ENCODE data around the gene PPFIA1. TPM values are rescaled to one million over a fixed set of nuclear protein-coding genes. Genes with fewer than 3 reads are reported as not detected.
A peak's percentile ranks its signal among the peaks of the same experiment; 100 is the strongest.

Gene PPFIA1
- total and polyA plus RNA-seq, 2 experiments from 2014 or later, result 36.0 to 39.6 TPM

DNA sequence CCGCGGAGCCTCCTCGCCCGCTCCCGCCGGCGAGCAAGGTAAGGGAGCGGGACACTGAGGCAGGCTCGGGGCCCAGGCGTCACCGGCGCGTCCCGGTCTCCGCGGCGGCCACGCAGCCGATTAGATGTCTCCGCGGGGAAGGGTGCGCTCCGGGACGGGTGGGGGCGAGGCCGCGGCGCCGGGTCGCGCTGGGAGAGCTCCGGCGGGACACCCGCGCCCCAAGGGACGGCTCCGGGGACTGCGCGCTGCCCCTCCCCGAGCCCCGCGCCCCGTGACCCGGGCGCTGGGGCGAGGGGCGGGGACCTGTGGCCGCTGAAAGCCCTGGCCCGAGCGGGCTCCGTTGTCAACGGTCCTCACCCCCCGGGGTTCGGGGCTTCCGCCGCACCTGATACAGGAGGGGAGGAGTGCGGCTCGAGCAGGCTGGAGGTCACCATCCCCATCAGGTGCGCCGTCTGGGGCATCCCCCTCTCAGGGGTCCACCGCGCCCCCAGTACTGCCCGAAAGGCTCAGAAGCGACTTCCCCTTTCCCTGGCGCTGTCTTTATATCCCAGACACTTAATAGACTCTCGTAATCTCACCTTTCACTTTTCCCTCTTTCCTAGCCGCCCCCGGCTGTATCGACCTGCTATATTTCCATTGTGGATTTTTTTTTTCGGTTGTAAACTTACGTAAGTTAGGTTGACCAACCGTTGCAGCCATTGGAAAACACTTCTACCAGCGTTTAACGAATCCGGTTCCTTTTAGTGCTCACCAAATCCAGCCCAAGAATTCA lies 573 bp downstream of the PPFIA1 start:
- H3K79me2 ChIP-seq, result peaks cover 57% of the 10 kb centered on the region
- peak; percentile 81 for DNase-seq (ENCODE audit: low spot score)
- no peaks in the 10 kb centered on the region for H3K9me3 ChIP-seq (ENCODE audit: low read depth)
- peak overlapping the region; percentile 88 for H3K27ac ChIP-seq
- H3K4me1 ChIP-seq (ENCODE audit: insufficient read depth), result peaks cover 11% of the 10 kb centered on the region
- peaks cover 20% of the 10 kb centered on the region for H4K20me1 ChIP-seq (ENCODE audit: insufficient read depth, poor library complexity, severe bottlenecking)
- H3K9me2 ChIP-seq (replicated peaks; ENCODE audit: insufficient read depth), result no peaks in the 10 kb centered on the region
- H3K4me3 ChIP-seq, result peak overlapping the region; percentile 79
- H3K4me2 ChIP-seq, result peak overlapping the region; percentile 89
- H2AFZ ChIP-seq, result peak overlapping the region; percentile 70
- WGBS (ENCODE audit: low lambda C conversion rate, missing lambda C conversion rate), result 1% methylated on average over 37 of the region's 75 CpGs
- TF ChIP-seq, protein P1, sequence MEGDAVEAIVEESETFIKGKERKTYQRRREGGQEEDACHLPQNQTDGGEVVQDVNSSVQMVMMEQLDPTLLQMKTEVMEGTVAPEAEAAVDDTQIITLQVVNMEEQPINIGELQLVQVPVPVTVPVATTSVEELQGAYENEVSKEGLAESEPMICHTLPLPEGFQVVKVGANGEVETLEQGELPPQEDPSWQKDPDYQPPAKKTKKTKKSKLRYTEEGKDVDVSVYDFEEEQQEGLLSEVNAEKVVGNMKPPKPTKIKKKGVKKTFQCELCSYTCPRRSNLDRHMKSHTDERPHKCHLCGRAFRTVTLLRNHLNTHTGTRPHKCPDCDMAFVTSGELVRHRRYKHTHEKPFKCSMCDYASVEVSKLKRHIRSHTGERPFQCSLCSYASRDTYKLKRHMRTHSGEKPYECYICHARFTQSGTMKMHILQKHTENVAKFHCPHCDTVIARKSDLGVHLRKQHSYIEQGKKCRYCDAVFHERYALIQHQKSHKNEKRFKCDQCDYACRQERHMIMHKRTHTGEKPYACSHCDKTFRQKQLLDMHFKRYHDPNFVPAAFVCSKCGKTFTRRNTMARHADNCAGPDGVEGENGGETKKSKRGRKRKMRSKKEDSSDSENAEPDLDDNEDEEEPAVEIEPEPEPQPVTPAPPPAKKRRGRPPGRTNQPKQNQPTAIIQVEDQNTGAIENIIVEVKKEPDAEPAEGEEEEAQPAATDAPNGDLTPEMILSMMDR (IDR thresholded peaks at IDR 0.05; ENCODE audit: poor library complexity), result no peak
- no peak for TF ChIP-seq EZH2 (IDR thresholded peaks at IDR 0.05; ENCODE audit: borderline replicate concordance)
- TF ChIP-seq EZH2phosphoT487 (IDR thresholded peaks at IDR 0.05; ENCODE audit: low read depth, severe bottlenecking, unreplicated experiment), result no peak
- no peaks in the 10 kb centered on the region for H3K36me3 ChIP-seq (replicated peaks; ENCODE audit: insufficient read depth, low read depth)
- H3K27me3 ChIP-seq, result no peaks in the 10 kb centered on the region

DNA sequence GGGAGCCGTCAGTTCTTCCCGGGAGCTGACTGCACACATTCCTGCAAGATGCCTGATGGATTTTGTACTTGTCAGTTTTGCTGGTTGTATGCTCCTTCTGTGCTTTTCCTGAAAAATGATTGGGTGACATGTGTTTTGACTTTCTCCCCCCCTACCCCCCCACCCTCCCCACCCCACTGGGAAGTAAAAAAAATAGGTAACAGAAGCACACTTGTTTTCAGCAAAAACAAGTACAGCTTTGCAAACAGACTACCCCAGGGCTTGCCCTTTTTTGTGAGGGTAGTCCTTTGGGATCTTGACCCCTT lies 1.1 kb downstream of the PPFIA1 start:
- Histone ChIP-seq H3K79me2 (peaks cover 62% of the 10 kb centered on the region), H3K4me1 (ENCODE audit: insufficient read depth) (peaks cover 11% of the 10 kb centered on the region), H3K27ac (no peak overlapping the region), H3K9me3 (ENCODE audit: low read depth) (no peaks in the 10 kb centered on the region), H4K20me1 (ENCODE audit: insufficient read depth, poor library complexity, severe bottlenecking) (peaks cover 26% of the 10 kb centered on the region), H3K9me2 (replicated peaks; ENCODE audit: insufficient read depth) (no peaks in the 10 kb centered on the region), H3K4me2 (peak overlapping the region; percentile 89), H3K36me3 (replicated peaks; ENCODE audit: insufficient read depth, low read depth) (no peaks in the 10 kb centered on the region), H3K27me3 (no peaks in the 10 kb centered on the region), H3K4me3 (peak overlapping the region; percentile 79), H2AFZ (peak overlapping the region; percentile 70)
- WGBS (ENCODE audit: low lambda C conversion rate, missing lambda C conversion rate), result 0% methylated on average over 2 of the region's 2 CpGs
- DNase-seq (ENCODE audit: low spot score), result no peak
- TF ChIP-seq, protein P1 (IDR thresholded peaks at IDR 0.05; ENCODE audit: poor library complexity), result no peak
- no peak for TF ChIP-seq EZH2 (IDR thresholded peaks at IDR 0.05; ENCODE audit: borderline replicate concordance)
- no peak for TF ChIP-seq EZH2phosphoT487 (IDR thresholded peaks at IDR 0.05; ENCODE audit: low read depth, severe bottlenecking, unreplicated experiment)

DNA sequence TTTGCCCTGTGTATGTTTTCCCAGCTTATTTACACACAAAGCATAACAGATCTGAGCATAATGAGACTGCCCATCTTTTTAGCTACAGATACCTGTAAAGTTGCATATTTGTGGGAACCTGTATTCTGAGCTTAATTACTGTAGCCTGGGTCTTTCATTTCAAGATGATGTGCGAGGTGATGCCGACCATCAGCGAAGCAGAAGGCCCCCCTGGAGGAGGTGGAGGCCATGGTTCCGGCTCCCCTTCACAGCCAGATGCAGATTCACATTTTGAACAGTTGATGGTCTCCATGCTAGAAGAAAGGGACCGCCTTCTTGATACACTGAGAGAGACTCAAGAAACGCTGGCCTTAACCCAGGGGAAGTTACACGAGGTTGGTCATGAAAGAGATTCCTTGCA lies 1.5 kb downstream of the PPFIA1 start:
- TF ChIP-seq, protein P1 (IDR thresholded peaks at IDR 0.05; ENCODE audit: poor library complexity), result no peak
- TF ChIP-seq EZH2phosphoT487 (IDR thresholded peaks at IDR 0.05; ENCODE audit: low read depth, severe bottlenecking, unreplicated experiment) (no peak), EZH2 (IDR thresholded peaks at IDR 0.05; ENCODE audit: borderline replicate concordance) (no peak)
- peaks cover 11% of the 10 kb centered on the region for H3K4me1 ChIP-seq (ENCODE audit: insufficient read depth)
- peak overlapping the region; percentile 89 for H3K4me2 ChIP-seq
- H3K79me2 ChIP-seq, result peaks cover 66% of the 10 kb centered on the region
- WGBS (ENCODE audit: low lambda C conversion rate, missing lambda C conversion rate), result 82% methylated on average over 7 of the region's 7 CpGs
- H3K36me3 ChIP-seq (replicated peaks; ENCODE audit: insufficient read depth, low read depth), result no peaks in the 10 kb centered on the region
- H3K9me3 ChIP-seq (ENCODE audit: low read depth), result no peaks in the 10 kb centered on the region
- no peaks in the 10 kb centered on the region for H3K27me3 ChIP-seq
- no peak overlapping the region for H2AFZ ChIP-seq
- H3K9me2 ChIP-seq (replicated peaks; ENCODE audit: insufficient read depth), result no peaks in the 10 kb centered on the region
- H4K20me1 ChIP-seq (ENCODE audit: insufficient read depth, poor library complexity, severe bottlenecking), result peaks cover 27% of the 10 kb centered on the region
- no peak overlapping the region for H3K27ac ChIP-seq
- DNase-seq (ENCODE audit: low spot score), result no peak
- H3K4me3 ChIP-seq, result peak overlapping the region; percentile 79

Data from hepatocyte (in vitro differentiated cells).